ENCODE measurements around the gene LTA. TPM values are rescaled to one million over a fixed set of nuclear protein-coding genes. Genes with fewer than 3 reads are reported as not detected.
A peak's percentile ranks its signal among the peaks of the same experiment; 100 is the strongest.
"Not testable (repeated sequence)": the region's sequence is repeated elsewhere in the genome, so short reads cannot be mapped to it uniquely, and the experiment has no call there.

Gene LTA
- polyA plus RNA-seq, 1 donor from 2014 or later: 16.3 TPM

- peak overlapping the region; percentile 96 to 100 (median 99) for H3K27ac Mint-ChIP-seq
- H3K9me3 Mint-ChIP-seq: no peaks in the 10 kb centered on the region
- peaks cover 47 to 57% (median 56%) of the 10 kb centered on the region in 3 donors for H3K4me1 Mint-ChIP-seq
- no peaks in the 10 kb centered on the region for H3K27me3 Mint-ChIP-seq
- H3K4me3 Mint-ChIP-seq: peak overlapping the region; percentile 93 to 100 (median 98)
- peaks cover 7% of the 10 kb centered on the region for H3K36me3 Mint-ChIP-seq
These were observed 9.5 kb downstream of the LTA start for GRCh38 chr6:31581434-31582229.

GRCh38 chr6:31582230-31582643, 10.1 kb downstream of the LTA start, which contains the start of gene LTB:
TSS of gene LTB (minus strand) at chr6:31582424. CDS start at chr6:31582417, 7 bp downstream.
- Mint-ChIP-seq H3K9me3 (no peaks in the 10 kb centered on the region), H3K27ac (peak within 1 kb of the TSS; percentile 96 to 100 (median 99)), H3K4me3 (peak within 1 kb of the TSS; percentile 93 to 100 (median 98)), H3K36me3 (peaks cover 7% of the 10 kb centered on the region), H3K4me1 (peaks cover 53 to 58% (median 57%) of the 10 kb centered on the region in 3 donors), H3K27me3 (peaks cover 2% of the 10 kb centered on the region)

- H3K36me3 Mint-ChIP-seq: peaks cover 6% of the 10 kb centered on the region
- H3K27me3 Mint-ChIP-seq: peaks cover 2% of the 10 kb centered on the region
- peaks cover 51 to 56% (median 52%) of the 10 kb centered on the region in 3 donors for H3K4me1 Mint-ChIP-seq
- peak overlapping the region; percentile 32 to 93 (median 68) for H3K4me3 Mint-ChIP-seq
- peak overlapping the region; percentile 95 to 96 (median 96) for H3K27ac Mint-ChIP-seq
- no peaks in the 10 kb centered on the region for H3K9me3 Mint-ChIP-seq
These were observed 13.4 kb downstream of the LTA start for GRCh38 chr6:31585491-31585890.

- Mint-ChIP-seq H3K36me3 (peaks cover 2% of the 10 kb centered on the region), H3K4me1 (peaks cover 54 to 58% (median 54%) of the 10 kb centered on the region in 3 donors), H3K27me3 (peaks cover 2% of the 10 kb centered on the region), H3K4me3 (peak within 1 kb of the TSS; percentile 32 to 93 (median 79)), H3K27ac (peak within 1 kb of the TSS; percentile 95 to 96 (median 96)), H3K9me3 (no peaks in the 10 kb centered on the region)
These were observed 13.9 kb downstream of the LTA start, which contains the start of gene LST1 for GRCh38 chr6:31586008-31586407. TSS of gene LST1 (plus strand) at chr6:31586277. CDS start at chr6:31587300, 1,023 bp downstream.

GRCh38 chr6:31586599-31587281, 14.7 kb downstream of the LTA start:
- Mint-ChIP-seq H3K27me3 (peaks cover 2% of the 10 kb centered on the region), H3K36me3 (no peaks in the 10 kb centered on the region), H3K4me1 (peaks cover 54 to 58% (median 56%) of the 10 kb centered on the region in 3 donors), H3K9me3 (no peaks in the 10 kb centered on the region), H3K4me3 (peak overlapping the region; percentile 32 to 93 (median 79)), H3K27ac (peak overlapping the region; percentile 95 to 96 (median 96))

GRCh38 chr6:31587791-31588777, 16.0 kb downstream of the LTA start:
- Mint-ChIP-seq H3K36me3 (no peaks in the 10 kb centered on the region), H3K4me1 (peaks cover 47 to 62% (median 56%) of the 10 kb centered on the region in 3 donors)

GRCh38 chr6:31588871-31589650, 17.0 kb downstream of the LTA start:
- peak overlapping the region in 3 of 4 donors; percentile 14 to 77 (median 45) for H3K4me3 Mint-ChIP-seq
- peak overlapping the region in 2 of 3 donors; percentile 36 to 88 for H3K27ac Mint-ChIP-seq
- H3K36me3 Mint-ChIP-seq: no peaks in the 10 kb centered on the region
- H3K4me1 Mint-ChIP-seq: peaks cover 46 to 59% (median 52%) of the 10 kb centered on the region in 3 donors
- no peaks in the 10 kb centered on the region for H3K9me3 Mint-ChIP-seq
- H3K27me3 Mint-ChIP-seq: peaks cover 2% of the 10 kb centered on the region

More at GRCh38 chr6:31587791-31588777, 16.0 kb downstream of the LTA start:
- Mint-ChIP-seq H3K4me3 (peak overlapping the region; percentile 69 to 85 (median 79)), H3K27me3 (peaks cover 2% of the 10 kb centered on the region), H3K27ac (peak overlapping the region; percentile 83 to 95 (median 95)), H3K9me3 (no peaks in the 10 kb centered on the region)

- not testable (repeated sequence) for H3K27me3 Mint-ChIP-seq, H3K36me3 Mint-ChIP-seq, H3K9me3 Mint-ChIP-seq
- H3K27ac Mint-ChIP-seq: peak overlapping the region in 2 of 3 donors; percentile 89 to 95
- peak overlapping the region in 3 of 4 donors; percentile 37 to 63 (median 57) for H3K4me3 Mint-ChIP-seq
- peaks cover 36 to 45% (median 43%) of the 10 kb centered on the region in 3 donors for H3K4me1 Mint-ChIP-seq
These were observed 18.6 kb downstream of the LTA start for GRCh38 chr6:31590691-31591090.

GRCh38 chr6:31592396-31592771, 20.3 kb downstream of the LTA start:
- Mint-ChIP-seq H3K4me1 (peaks cover 27 to 37% (median 36%) of the 10 kb centered on the region in 3 donors), H3K27ac (peak overlapping the region; percentile 89 to 97 (median 95)), H3K9me3 (no peaks in the 10 kb centered on the region), H3K27me3 (no peaks in the 10 kb centered on the region), H3K4me3 (peak overlapping the region; percentile 57 to 94 (median 85)), H3K36me3 (no peaks in the 10 kb centered on the region)

GRCh38 chr6:31597006-31597405, 24.9 kb downstream of the LTA start:
- Mint-ChIP-seq H3K9me3 (no peaks in the 10 kb centered on the region), H3K4me1 (peaks cover 11 to 30% (median 24%) of the 10 kb centered on the region in 3 donors), H3K4me3 (peak overlapping the region; percentile 9 to 77 (median 62)), H3K27me3 (no peaks in the 10 kb centered on the region), H3K36me3 (no peaks in the 10 kb centered on the region), H3K27ac (peak overlapping the region in 2 of 3 donors; percentile 88 to 94)

GRCh38 chr6:31607317-31607716, 35.2 kb downstream of the LTA start:
- Mint-ChIP-seq H3K36me3 (no peaks in the 10 kb centered on the region), H3K27me3 (no peaks in the 10 kb centered on the region), H3K4me3 (no peak overlapping the region), H3K4me1 (peaks cover 0 to 2% (median 0%) of the 10 kb centered on the region in 3 donors), H3K9me3 (no peaks in the 10 kb centered on the region), H3K27ac (no peak overlapping the region)

- H3K4me3 Mint-ChIP-seq: no peak overlapping the region
- no peak overlapping the region for H3K27ac Mint-ChIP-seq
- H3K4me1 Mint-ChIP-seq: peaks cover 7 to 10% (median 9%) of the 10 kb centered on the region in 3 donors
- H3K9me3 Mint-ChIP-seq: no peaks in the 10 kb centered on the region
- H3K27me3 Mint-ChIP-seq: peaks cover 3% of the 10 kb centered on the region
- no peaks in the 10 kb centered on the region for H3K36me3 Mint-ChIP-seq
These were observed 37.7 kb downstream of the LTA start for GRCh38 chr6:31609519-31610406.

Measured in IgD-negative memory B cell (primary cell).